Measurements from ENCODE around the gene NUDT3. TPM values are rescaled to one million over a fixed set of nuclear protein-coding genes. Genes with fewer than 3 reads are reported as not detected.

The NUDT3 gene
- total and polyA plus RNA-seq, 4 donors: 3.2 to 20.2 (median 9.5) TPM

DNA sequence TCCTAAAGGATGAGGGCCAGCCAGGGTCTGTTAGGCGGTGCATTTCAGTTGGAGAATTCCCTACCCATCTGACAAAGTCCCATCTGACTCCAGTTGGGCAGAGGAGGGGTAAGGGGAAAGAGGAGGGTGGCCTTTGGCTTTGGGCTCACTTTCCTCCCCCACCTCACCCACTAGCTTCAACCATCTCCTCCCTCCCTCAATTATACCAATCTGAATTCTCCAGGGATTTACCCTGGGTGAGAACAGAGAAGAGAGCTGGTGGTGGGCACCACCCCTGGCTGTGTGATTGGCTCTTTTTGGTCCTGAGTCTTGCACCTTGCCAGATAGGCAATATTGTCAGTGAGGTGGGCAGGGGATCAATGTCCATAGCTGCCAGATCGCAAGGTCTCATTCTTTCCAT is 152.6 kb downstream of the NUDT3 start:
- WGBS: 89% methylated on average over 2 of the region's 2 CpGs

DNA sequence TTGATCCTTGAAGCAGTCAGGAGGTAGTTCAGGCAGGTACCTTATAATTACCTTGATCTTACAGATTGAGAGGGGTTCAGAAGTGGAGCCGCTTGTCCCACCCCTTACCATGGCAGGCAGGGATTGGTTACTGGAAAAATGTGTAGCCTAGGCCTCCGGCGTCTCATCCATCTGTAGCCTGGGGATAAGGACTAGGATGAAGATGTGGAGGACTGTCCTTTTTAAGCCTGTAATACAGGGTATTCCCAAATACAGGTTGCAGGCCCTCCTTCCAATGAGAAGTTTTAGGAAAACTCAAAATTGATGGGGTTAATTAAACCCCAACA is 153.0 kb downstream of the NUDT3 start:
- no peaks in the 10 kb centered on the region for H3K27me3 ChIP-seq (ENCODE audit: control insufficient read depth in 4 of 4, insufficient read depth in 4 of 4, low read length in 3 of 4)
- no peak overlapping the region for H3K9ac ChIP-seq (ENCODE audit: low read depth in 1 of 2, low read length in 2 of 2)
- no peak overlapping the region for H3K4me3 ChIP-seq (ENCODE audit: low read depth in 1 of 3, low read length in 3 of 3)
- DNase-seq (ENCODE audit: low spot score): no peak
- peaks cover 0 to 12% (median 9%) of the 10 kb centered on the region in 4 donors for H3K4me1 ChIP-seq (ENCODE audit: control insufficient read depth in 4 of 4, insufficient read depth in 4 of 4, low read length in 3 of 4)
- H3K36me3 ChIP-seq (ENCODE audit: control insufficient read depth in 4 of 4, insufficient read depth in 3 of 4, low read depth in 1 of 4, low read length in 3 of 4): peaks cover 0 to 17% (median 6%) of the 10 kb centered on the region in 4 donors
- 94% methylated on average over 3 of the region's 3 CpGs for WGBS
- H3K27ac ChIP-seq (ENCODE audit: low read depth in 1 of 2, low read length in 2 of 2): no peak overlapping the region
- TF ChIP-seq, protein P1, sequence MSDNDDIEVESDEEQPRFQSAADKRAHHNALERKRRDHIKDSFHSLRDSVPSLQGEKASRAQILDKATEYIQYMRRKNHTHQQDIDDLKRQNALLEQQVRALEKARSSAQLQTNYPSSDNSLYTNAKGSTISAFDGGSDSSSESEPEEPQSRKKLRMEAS (IDR thresholded peaks at IDR 0.05): no peak
- no peak for TF ChIP-seq GABPA (IDR thresholded peaks at IDR 0.05 in 1 of 2, conservative IDR thresholded peaks at IDR 0.05 in 1 of 2)
- no peak for TF ChIP-seq NR2F2 (IDR thresholded peaks at IDR 0.05)
- TF ChIP-seq HNF4A (conservative IDR thresholded peaks at IDR 0.05): no peak
- TF ChIP-seq, protein P2, sequence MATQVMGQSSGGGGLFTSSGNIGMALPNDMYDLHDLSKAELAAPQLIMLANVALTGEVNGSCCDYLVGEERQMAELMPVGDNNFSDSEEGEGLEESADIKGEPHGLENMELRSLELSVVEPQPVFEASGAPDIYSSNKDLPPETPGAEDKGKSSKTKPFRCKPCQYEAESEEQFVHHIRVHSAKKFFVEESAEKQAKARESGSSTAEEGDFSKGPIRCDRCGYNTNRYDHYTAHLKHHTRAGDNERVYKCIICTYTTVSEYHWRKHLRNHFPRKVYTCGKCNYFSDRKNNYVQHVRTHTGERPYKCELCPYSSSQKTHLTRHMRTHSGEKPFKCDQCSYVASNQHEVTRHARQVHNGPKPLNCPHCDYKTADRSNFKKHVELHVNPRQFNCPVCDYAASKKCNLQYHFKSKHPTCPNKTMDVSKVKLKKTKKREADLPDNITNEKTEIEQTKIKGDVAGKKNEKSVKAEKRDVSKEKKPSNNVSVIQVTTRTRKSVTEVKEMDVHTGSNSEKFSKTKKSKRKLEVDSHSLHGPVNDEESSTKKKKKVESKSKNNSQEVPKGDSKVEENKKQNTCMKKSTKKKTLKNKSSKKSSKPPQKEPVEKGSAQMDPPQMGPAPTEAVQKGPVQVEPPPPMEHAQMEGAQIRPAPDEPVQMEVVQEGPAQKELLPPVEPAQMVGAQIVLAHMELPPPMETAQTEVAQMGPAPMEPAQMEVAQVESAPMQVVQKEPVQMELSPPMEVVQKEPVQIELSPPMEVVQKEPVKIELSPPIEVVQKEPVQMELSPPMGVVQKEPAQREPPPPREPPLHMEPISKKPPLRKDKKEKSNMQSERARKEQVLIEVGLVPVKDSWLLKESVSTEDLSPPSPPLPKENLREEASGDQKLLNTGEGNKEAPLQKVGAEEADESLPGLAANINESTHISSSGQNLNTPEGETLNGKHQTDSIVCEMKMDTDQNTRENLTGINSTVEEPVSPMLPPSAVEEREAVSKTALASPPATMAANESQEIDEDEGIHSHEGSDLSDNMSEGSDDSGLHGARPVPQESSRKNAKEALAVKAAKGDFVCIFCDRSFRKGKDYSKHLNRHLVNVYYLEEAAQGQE (IDR thresholded peaks at IDR 0.05): no peak
- H3K9me3 ChIP-seq (ENCODE audit: control insufficient read depth in 4 of 4, low read length in 3 of 4): no peaks in the 10 kb centered on the region

More for the DNA sequence above, 152.6 kb downstream of the NUDT3 start:
- Histone ChIP-seq H3K9ac (ENCODE audit: low read depth in 1 of 2, low read length in 2 of 2) (no peak overlapping the region), H3K4me1 (ENCODE audit: control insufficient read depth in 4 of 4, insufficient read depth in 4 of 4, low read length in 3 of 4) (peaks cover 0 to 12% (median 9%) of the 10 kb centered on the region in 4 donors), H3K27me3 (ENCODE audit: control insufficient read depth in 4 of 4, insufficient read depth in 4 of 4, low read length in 3 of 4) (no peaks in the 10 kb centered on the region), H3K36me3 (ENCODE audit: control insufficient read depth in 4 of 4, insufficient read depth in 3 of 4, low read depth in 1 of 4, low read length in 3 of 4) (peaks cover 0 to 17% (median 6%) of the 10 kb centered on the region in 4 donors), H3K27ac (ENCODE audit: low read depth in 1 of 2, low read length in 2 of 2) (no peak overlapping the region), H3K9me3 (ENCODE audit: control insufficient read depth in 4 of 4, low read length in 3 of 4) (no peaks in the 10 kb centered on the region), H3K4me3 (ENCODE audit: low read depth in 1 of 3, low read length in 3 of 3) (no peak overlapping the region)
- DNase-seq (ENCODE audit: low spot score): no peak
- TF ChIP-seq, protein P1 (IDR thresholded peaks at IDR 0.05): no peak
- TF ChIP-seq NR2F2 (IDR thresholded peaks at IDR 0.05): no peak
- no peak for TF ChIP-seq EGR1 (IDR thresholded peaks at IDR 0.05; ENCODE audit: low read depth in 2 of 2)
- TF ChIP-seq FOXA2 (IDR thresholded peaks at IDR 0.05): no peak
- TF ChIP-seq, protein P3, sequence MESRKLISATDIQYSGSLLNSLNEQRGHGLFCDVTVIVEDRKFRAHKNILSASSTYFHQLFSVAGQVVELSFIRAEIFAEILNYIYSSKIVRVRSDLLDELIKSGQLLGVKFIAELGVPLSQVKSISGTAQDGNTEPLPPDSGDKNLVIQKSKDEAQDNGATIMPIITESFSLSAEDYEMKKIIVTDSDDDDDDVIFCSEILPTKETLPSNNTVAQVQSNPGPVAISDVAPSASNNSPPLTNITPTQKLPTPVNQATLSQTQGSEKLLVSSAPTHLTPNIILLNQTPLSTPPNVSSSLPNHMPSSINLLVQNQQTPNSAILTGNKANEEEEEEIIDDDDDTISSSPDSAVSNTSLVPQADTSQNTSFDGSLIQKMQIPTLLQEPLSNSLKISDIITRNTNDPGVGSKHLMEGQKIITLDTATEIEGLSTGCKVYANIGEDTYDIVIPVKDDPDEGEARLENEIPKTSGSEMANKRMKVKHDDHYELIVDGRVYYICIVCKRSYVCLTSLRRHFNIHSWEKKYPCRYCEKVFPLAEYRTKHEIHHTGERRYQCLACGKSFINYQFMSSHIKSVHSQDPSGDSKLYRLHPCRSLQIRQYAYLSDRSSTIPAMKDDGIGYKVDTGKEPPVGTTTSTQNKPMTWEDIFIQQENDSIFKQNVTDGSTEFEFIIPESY (IDR thresholded peaks at IDR 0.05): no peak
- TF ChIP-seq, protein P4, sequence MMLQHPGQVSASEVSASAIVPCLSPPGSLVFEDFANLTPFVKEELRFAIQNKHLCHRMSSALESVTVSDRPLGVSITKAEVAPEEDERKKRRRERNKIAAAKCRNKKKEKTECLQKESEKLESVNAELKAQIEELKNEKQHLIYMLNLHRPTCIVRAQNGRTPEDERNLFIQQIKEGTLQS (IDR thresholded peaks at IDR 0.05): no peak
- TF ChIP-seq RXRA (IDR thresholded peaks at IDR 0.05): no peak
- TF ChIP-seq FOXA1 (IDR thresholded peaks at IDR 0.05): no peak
- TF ChIP-seq, protein P5, sequence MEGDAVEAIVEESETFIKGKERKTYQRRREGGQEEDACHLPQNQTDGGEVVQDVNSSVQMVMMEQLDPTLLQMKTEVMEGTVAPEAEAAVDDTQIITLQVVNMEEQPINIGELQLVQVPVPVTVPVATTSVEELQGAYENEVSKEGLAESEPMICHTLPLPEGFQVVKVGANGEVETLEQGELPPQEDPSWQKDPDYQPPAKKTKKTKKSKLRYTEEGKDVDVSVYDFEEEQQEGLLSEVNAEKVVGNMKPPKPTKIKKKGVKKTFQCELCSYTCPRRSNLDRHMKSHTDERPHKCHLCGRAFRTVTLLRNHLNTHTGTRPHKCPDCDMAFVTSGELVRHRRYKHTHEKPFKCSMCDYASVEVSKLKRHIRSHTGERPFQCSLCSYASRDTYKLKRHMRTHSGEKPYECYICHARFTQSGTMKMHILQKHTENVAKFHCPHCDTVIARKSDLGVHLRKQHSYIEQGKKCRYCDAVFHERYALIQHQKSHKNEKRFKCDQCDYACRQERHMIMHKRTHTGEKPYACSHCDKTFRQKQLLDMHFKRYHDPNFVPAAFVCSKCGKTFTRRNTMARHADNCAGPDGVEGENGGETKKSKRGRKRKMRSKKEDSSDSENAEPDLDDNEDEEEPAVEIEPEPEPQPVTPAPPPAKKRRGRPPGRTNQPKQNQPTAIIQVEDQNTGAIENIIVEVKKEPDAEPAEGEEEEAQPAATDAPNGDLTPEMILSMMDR (IDR thresholded peaks at IDR 0.05; ENCODE audit: low read depth, low read length, missing input control): no peak
- TF ChIP-seq RAD21 (IDR thresholded peaks at IDR 0.05): no peak
